GM21529 (cell line): ENCODE results near the gene MBD3L3.
"Not testable (repeated sequence)": the region's sequence is repeated elsewhere in the genome, so short reads cannot be mapped to it uniquely, and the experiment has no call there.

ENCODE experiments used
- ATAC-seq: cut with Tn5 transposase; IDR thresholded peaks from one replicate; pipeline ENCODE4 v1.9.1; 2021; ENCODE audit not compliant: unreplicated experiment

The MBD3L3 gene

DNA sequence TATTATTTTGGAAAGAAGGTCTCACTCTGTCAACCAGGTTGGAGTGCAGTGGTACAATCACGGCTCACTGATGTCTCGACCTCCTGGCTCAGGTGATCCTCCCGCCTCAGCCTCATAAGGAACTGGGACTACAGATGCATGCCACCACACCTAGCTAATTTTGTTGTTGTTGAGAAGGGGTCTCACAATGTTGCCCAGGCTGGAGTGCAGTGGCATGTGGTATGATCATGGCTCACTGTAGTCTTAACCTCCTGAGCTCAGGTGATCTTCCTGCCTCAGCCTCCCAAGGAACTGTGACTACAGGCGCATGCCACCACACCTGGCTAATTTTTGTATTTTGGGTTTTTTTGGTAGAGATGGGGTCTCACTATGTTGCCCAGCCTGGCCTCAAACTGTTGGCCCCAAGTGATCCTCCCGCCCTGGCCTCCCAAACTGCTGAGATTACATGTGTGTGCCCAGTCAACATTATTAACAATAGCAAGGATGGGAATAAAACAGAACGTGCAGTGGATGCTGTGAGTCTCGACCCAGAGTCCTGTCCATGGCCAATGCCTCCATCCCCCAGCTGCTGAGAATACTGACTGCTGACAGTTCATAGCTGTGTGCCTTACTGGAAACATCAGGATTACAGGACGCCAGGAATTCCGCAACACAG lies 5.4 kb upstream of the MBD3L3 start:
- no peak for ATAC-seq

DNA sequence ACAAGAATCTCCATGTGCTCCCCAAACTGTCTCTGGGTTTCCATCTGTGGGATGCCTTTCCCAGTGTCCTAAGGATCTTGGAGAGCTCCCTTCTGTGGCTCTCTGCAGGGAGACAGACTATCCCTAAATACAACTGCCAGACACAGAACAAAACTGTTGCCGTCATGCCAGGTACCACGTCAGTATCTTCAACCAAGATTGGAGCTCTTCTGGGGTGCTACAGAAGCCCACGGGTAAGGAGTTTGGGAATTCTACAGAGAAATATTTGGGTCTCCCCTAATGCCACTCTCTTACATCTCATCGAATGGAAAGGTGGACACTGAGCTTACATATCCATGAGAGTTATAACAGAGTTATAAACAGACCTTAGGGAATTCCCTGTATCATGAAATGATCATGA lies 4.9 kb upstream of the MBD3L3 start:
- ATAC-seq = no peak

DNA sequence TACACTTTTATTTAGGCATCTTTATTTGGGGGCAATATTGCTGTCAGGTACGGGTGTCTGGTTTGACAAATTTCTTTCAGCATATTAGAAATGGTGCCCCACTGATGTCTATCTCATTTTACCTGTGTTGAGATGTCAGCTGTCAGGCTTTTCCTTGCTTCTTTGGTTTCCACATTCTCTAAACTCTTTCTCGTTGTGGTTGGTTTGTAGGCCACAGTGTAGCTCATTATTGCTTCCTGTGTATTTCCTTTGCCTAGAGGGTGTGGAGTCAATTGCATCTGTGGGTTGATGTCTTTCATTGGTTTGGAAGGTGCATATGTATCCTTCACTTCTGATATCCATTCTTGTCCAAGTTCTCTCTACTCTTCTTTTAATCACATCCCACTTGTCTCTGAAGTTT lies 1.5 kb upstream of the MBD3L3 start:
- ATAC-seq = not testable (repeated sequence)

DNA sequence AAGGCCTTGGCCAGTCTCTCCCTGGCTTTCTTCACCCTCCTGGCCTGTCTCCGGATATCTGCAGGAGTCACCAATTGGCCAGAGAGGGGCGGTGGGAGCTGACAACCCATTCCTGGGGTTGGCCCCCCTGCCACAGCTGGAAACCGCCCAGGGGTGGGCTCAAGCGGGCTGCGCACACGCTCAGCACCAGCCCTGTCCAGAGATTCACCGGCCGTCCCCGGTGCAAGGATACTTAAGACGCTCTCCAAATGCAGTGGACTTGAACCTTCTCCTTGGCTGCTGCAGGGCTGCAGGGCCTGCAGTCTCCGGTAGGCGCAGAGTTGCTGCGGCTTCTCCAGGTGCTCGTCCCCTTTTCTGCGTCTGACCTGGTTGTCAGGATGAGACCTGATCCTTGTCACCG lies 2.1 kb downstream of the MBD3L3 start:
- ATAC-seq = not testable (repeated sequence)

DNA sequence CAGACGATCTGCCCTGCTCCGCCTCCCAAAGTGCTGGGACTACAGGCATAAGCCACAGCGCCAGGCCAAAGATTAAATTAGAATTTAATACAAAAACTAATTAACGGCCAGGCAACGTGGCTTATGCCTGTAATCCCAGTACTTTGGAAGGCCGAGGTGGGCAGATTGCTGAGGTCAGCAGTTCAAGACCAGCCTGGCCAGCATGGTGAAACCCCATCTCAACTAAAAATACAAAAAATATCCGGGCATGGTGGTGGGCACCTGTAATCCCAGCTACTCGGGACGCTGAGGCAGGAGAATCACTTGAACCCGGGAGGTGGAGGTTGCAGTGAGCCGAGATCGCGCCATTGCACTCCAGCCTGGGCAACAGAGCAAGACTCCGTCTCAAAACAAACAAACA lies 2.8 kb downstream of the MBD3L3 start:
- ATAC-seq = not testable (repeated sequence)

DNA sequence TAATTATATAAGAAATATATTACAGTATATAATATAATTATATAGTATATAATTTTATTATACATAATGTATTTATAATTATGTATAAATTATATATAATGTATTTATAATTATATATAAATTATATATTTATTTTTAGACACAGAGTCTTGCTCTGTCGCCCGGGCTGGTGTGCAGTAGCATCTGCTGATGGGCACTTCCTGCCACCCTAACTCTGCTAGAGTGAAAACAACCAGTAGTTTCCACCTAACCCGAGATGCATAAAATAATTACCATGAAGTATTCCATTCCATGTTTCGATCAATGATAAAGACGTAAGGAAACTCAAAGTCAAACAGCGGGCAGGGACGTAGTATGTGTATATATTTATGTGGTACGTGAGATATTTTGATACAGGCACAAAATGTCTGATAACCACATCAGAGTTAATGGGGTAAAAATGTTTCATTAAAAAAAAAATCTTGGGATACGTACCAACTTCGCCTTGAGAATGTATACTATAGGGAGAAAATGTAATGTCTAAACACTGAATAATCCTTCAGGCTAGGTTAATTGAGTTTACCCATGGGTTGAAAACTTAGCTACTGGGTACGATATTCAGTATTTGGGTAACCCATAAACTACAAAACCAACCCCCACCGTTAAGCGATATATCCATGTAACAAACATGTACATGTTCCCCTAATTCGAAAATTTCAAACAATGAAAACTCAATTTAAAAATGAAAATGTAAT lies 3.7 kb downstream of the MBD3L3 start:
- not testable (repeated sequence) for ATAC-seq

DNA sequence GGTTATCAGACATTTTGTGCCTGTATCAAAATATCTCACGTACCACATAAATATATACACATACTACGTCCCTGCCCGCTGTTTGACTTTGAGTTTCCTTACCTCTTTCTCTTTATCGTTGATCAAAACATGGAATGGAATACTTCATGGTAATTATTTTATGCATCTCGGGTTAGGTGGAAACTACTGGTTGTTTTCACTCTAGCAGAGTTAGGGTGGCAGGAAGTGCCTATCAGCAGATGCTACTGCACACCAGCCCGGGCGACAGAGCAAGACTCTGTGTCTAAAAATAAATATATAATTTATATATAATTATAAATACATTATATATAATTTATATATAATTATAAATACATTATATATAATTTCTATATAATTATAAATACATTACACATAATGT lies 5.6 kb downstream of the MBD3L3 start:
- ATAC-seq = not testable (repeated sequence)

DNA sequence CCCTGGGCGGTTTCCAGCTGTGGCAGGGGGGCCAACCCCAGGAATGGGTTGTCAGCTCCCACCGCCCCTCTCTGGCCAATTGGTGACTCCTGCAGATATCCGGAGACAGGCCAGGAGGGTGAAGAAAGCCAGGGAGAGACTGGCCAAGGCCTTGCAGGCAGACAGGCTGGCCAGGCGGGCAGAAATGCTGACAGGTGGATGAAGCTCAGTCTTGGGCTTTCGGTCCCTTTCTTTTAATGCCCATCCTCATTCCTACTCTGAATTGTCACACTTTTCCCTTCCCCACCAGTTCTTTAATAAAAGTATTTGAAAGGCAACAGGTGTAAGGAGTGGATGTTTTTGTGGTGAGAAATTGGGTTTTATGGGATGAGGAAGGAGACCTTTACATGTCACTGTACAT lies 7.1 kb downstream of the MBD3L3 start:
- ATAC-seq = not testable (repeated sequence)

DNA sequence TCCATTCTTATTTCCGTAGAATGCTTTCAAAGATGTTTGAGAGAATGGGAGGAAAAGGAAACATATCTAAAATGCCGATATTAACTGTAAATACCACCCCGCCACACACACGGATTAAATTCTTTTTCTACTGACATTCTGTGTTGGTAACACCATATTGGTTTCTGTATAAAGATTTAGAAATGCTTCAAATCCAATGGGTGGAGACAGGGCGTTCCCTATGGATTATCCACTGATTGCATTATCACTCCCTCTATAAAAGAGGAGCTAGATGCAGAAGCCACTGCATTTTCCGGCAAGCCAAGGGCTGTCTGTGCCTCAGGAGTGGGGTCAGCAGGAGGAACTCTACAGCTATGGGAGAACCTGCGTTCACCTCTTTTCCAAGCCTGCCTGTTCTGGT lies 9.5 kb downstream of the MBD3L3 start, which contains the start of gene MBD3L2:
MBD3L2 (plus strand) TSS at position 301 of the 400 bp plus-strand sequence; CDS start at position 354, 53 bp downstream.
- not testable (repeated sequence) for ATAC-seq

DNA sequence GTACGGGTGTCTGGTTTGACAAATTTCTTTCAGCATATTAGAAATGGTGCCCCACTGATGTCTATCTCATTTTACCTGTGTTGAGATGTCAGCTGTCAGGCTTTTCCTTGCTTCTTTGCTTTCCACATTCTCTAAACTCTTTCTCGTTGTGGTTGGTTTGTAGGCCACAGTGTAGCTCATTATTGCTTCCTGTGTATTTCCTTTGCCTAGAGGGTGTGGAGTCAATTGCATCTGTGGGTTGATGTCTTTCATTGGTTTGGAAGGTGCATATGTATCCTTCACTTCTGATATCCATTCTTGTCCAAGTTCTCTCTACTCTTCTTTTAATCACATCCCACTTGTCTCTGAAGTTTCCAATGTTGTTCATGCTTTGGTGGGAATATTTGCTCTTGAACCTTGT lies 16.9 kb downstream of the MBD3L3 start:
- not testable (repeated sequence) for ATAC-seq

DNA sequence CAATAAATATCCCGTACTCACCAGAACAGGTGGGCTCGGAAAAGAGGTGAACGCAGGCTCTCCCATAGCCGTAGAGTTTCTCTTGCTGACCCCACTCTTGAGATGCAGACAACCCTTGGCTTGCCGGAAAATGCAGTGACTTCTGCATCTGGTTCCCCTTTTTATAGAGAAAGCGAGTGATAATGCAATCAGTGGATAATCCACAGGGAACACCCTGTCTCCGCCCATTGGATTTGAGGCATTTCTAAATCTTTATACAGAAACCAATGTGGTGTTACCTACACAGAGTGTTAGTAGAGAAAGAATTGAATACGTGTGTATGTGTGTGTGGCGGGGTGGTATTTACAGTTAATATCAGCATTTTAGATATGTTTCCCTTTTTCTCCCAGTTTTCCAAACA lies 18.4 kb downstream of the MBD3L3 start, which contains the start of gene MBD3L4:
MBD3L4 (minus strand) TSS at position 101 of the 400 bp plus-strand sequence; CDS start at position 66, 35 bp downstream.
- ATAC-seq = not testable (repeated sequence)

DNA sequence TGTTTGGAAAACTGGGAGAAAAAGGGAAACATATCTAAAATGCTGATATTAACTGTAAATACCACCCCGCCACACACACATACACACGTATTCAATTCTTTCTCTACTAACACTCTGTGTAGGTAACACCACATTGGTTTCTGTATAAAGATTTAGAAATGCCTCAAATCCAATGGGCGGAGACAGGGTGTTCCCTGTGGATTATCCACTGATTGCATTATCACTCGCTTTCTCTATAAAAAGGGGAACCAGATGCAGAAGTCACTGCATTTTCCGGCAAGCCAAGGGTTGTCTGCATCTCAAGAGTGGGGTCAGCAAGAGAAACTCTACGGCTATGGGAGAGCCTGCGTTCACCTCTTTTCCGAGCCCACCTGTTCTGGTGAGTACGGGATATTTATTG lies 28.2 kb downstream of the MBD3L3 start, which contains the start of gene MBD3L5:
MBD3L5 (plus strand) TSS at position 301 of the 400 bp plus-strand sequence; CDS start at position 335, 34 bp downstream.
- not testable (repeated sequence) for ATAC-seq

DNA sequence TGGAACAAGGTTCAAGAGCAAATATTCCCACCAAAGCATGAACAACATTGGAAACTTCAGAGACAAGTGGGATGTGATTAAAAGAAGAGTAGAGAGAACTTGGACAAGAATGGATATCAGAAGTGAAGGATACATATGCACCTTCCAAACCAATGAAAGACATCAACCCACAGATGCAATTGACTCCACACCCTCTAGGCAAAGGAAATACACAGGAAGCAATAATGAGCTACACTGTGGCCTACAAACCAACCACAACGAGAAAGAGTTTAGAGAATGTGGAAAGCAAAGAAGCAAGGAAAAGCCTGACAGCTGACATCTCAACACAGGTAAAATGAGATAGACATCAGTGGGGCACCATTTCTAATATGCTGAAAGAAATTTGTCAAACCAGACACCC lies 29.7 kb downstream of the MBD3L3 start:
- not testable (repeated sequence) for ATAC-seq

DNA sequence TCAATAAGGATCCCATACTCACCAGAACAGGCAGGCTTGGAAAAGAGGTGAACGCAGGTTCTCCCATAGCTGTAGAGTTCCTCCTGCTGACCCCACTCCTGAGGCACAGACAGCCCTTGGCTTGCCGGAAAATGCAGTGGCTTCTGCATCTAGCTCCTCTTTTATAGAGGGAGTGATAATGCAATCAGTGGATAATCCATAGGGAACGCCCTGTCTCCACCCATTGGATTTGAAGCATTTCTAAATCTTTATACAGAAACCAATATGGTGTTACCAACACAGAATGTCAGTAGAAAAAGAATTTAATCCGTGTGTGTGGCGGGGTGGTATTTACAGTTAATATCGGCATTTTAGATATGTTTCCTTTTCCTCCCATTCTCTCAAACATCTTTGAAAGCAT lies 37.1 kb downstream of the MBD3L3 start, which contains the start of gene MBD3L2B:
MBD3L2B (minus strand) TSS at position 101 of the 400 bp plus-strand sequence; CDS start at position 67, 34 bp downstream.
- ATAC-seq = not testable (repeated sequence)

DNA sequence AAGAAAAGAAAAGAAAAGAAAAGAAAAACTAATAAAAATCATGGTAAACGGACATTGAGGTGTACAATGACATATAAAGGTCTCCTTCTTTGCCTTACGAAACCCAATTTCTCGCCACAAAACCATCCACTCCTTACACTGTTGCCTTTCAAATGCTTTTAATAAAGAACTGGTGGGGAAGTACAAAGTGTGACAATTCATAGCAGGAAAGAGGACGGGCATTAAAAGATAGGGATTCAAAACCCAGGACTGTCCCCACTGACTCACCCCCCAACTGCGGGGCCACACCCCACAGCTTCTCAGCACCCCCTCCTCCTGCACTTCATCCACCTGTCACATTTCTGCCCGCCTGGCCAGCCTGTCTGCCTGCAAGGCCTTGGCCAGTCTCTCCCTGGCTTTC lies 39.6 kb downstream of the MBD3L3 start:
- ATAC-seq = no peak

DNA sequence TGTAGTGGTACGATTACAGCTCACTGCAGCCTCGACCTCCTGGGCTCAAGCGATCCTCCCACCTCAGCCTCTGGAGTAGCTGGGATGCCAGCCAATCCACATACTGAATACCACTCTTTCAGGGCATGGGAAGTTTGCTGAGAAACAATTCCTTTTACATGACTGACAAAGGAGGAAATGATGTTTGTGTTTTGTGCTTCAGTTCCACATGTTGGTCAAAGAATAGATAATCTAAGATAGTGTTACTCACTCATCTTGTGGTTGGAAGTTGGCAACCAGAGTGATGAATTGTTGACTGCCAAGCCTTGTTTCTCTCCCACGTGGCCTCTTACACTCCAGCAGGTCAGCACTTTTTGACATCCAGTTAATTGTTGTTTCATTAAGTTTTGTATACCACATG lies 44.8 kb downstream of the MBD3L3 start:
- ATAC-seq = no peak

DNA sequence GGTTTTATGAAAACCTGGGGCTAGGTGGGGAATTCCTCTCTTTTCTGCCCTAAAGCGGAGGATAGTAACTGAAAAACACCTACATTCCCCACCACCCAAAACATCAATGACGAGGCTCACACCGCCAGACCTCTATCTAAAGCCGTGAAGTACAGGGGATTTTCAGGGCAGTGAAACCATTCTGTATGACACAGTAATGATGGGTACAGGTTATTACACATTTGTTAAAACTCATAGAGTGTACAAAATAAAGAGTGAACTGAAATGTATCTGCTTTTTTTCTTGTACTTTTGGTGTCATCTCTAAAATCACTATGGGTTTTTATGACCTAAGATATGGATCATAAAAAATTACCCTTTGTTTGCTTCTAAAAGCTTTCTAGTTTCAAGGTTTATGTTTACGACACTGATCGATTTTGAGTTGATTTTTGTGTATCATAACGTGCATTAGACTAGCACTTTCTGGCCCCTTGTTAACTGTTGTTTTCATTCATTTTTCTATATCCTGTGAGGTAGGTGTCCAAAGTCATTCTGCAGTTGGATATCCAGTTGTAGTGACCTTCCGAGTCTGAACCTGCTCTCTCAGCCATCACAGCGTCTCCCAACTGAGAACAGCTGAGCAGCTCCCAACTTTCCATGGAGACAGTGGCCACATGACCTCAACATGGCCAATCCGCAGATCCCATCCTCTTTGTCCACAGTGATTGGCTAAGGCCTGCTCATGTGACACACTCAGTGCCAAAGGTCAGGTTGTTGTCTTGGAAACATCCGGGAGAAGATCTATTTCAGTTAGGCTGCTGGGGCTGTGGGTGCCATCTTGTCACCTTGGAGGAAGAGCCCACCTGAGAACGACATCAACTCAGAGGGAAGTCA lies 47.5 kb downstream of the MBD3L3 start:
- ATAC-seq = no peak

DNA sequence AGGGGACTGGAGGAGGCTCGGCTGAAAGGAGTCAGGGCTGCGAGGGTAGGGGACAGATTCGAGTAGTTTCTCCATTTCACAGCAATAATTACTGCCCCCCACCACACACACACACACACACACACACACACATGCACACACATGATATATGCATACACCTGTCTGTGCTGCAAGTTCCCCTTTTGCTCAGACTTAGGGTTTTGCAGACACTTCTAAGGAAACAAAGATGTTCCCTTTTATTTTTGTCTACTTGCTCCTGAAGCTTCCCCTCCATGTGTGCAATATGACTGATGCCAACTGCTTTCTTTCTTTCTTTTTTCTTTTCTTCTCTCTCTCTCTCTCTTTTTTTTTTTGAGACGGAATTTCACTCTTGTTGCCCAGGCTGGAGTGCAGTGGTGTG lies 50.6 kb downstream of the MBD3L3 start:
- no peak for ATAC-seq
